H9 (cell line): Measurements from ENCODE around the gene LIN7C. TPM values are rescaled to one million over a fixed set of nuclear protein-coding genes. Genes with fewer than 3 reads are reported as not detected.
A peak's percentile ranks its signal among the peaks of the same experiment; 100 is the strongest.

ENCODE experiments used
- DNase-seq: peaks from one replicate; pipeline ENCODE4 v3.0.0-alpha.2; 2017
- H2AFZ ChIP-seq: one replicate; pipeline ENCODE4 v1.6.1; 2013; ENCODE audit warnings: mild to moderate bottlenecking, low read length, control low read depth, moderate library complexity
- H2AK5ac ChIP-seq: 2 replicates; pipeline ENCODE4 v1.6.1; 2013; ENCODE audit warnings: low read length, control low read depth, mixed read lengths; ENCODE audit not compliant: insufficient read length
- H2BK120ac ChIP-seq: one replicate; pipeline ENCODE4 v1.6.1; 2013; ENCODE audit warnings: low read depth, mild to moderate bottlenecking, low read length, control low read depth, inconsistent platforms; ENCODE audit not compliant: poor library complexity, severe bottlenecking
- H2BK12ac ChIP-seq: 2 replicates; pipeline ENCODE4 v1.6.1; 2013; ENCODE audit warnings: low read length, control low read depth, mixed read lengths, low read depth; ENCODE audit not compliant: insufficient read length
- H2BK15ac ChIP-seq: 2 replicates; pipeline ENCODE4 v1.6.1; 2013; ENCODE audit warnings: low read depth, low read length, control low read depth
- H2BK20ac ChIP-seq: one replicate; pipeline ENCODE4 v1.6.1; 2013; ENCODE audit warnings: low read depth, mild to moderate bottlenecking, low read length, control low read depth, inconsistent platforms; ENCODE audit not compliant: poor library complexity, severe bottlenecking
- H2BK5ac ChIP-seq: 2 replicates; pipeline ENCODE4 v1.6.1; 2013; ENCODE audit warnings: low read length, control low read depth, mixed read lengths; ENCODE audit not compliant: insufficient read length
- H3K14ac ChIP-seq: 2 replicates; pipeline ENCODE4 v1.6.1; 2013; ENCODE audit warnings: low read length, control low read depth; ENCODE audit not compliant: insufficient read depth
- H3K18ac ChIP-seq: 2 replicates; pipeline ENCODE4 v1.6.1; 2013; ENCODE audit warnings: low read depth, mild to moderate bottlenecking, mixed read lengths, low read length, control low read depth; ENCODE audit not compliant: insufficient read length
- H3K23ac ChIP-seq: 2 replicates; pipeline ENCODE4 v1.6.1; 2013; ENCODE audit warnings: low read length, control low read depth, mixed read lengths, low read depth; ENCODE audit not compliant: insufficient read length
- H3K23me2 ChIP-seq: 2 replicates; pipeline ENCODE4 v1.6.1; 2013; ENCODE audit warnings: low read depth, mild to moderate bottlenecking, mixed read lengths, low read length, control low read depth; ENCODE audit not compliant: insufficient read length, poor library complexity, severe bottlenecking
- H3K27ac ChIP-seq: 2 replicates; pipeline ENCODE4 v1.5.1; 2013; ENCODE audit warnings: low read length, control low read depth, mixed read lengths, low read depth; ENCODE audit not compliant: insufficient read length
- H3K27me3 ChIP-seq: 2 replicates; pipeline ENCODE4 v1.6.1; 2013; ENCODE audit warnings: low read length, control low read depth, inconsistent platforms; ENCODE audit not compliant: insufficient read depth
- H3K4ac ChIP-seq: 2 replicates; pipeline ENCODE4 v1.6.1; 2013; ENCODE audit warnings: low read depth, mild to moderate bottlenecking, control low read depth, inconsistent platforms, low read length, moderate library complexity
- H3K4me1 ChIP-seq: 2 replicates; pipeline ENCODE4 v1.6.1; 2013; ENCODE audit warnings: low read length, control low read depth, inconsistent platforms; ENCODE audit not compliant: insufficient read depth
- H3K4me2 ChIP-seq: 2 replicates; pipeline ENCODE4 v1.6.1; 2013; ENCODE audit warnings: low read length, control low read depth, mixed read lengths; ENCODE audit not compliant: insufficient read length, insufficient read depth
- H3K56ac ChIP-seq: 2 replicates; pipeline ENCODE4 v1.6.1; 2013; ENCODE audit warnings: low read depth, mild to moderate bottlenecking, mixed read lengths, low read length, control low read depth; ENCODE audit not compliant: insufficient read length
- H3K79me1 ChIP-seq: 2 replicates; pipeline ENCODE4 v1.6.1; 2013; ENCODE audit warnings: low read depth, mild to moderate bottlenecking, moderate library complexity, low read length, control low read depth, inconsistent platforms; ENCODE audit not compliant: insufficient read depth, poor library complexity, severe bottlenecking
- H3K79me2 ChIP-seq: 2 replicates; pipeline ENCODE4 v1.6.1; 2013; ENCODE audit warnings: low read length, control low read depth, inconsistent platforms; ENCODE audit not compliant: insufficient read depth
- H3K9ac ChIP-seq: 2 replicates; pipeline ENCODE4 v1.6.1; 2013; ENCODE audit warnings: low read length, control low read depth, mixed read lengths; ENCODE audit not compliant: insufficient read length; ENCODE audit errors: extremely low read depth
- H3K9me3 ChIP-seq: one replicate; pipeline ENCODE4 v1.6.1; 2013; ENCODE audit warnings: low read depth, low read length, inconsistent platforms; ENCODE audit not compliant: control insufficient read depth
- H3T11ph ChIP-seq: one replicate; pipeline ENCODE4 v1.6.1; 2013; ENCODE audit warnings: mild to moderate bottlenecking, low read length, control low read depth, inconsistent platforms
- H4K20me1 ChIP-seq: one replicate; pipeline ENCODE4 v1.6.1; 2013; ENCODE audit not compliant: control insufficient read depth, insufficient read length, insufficient read depth
- H4K5ac ChIP-seq: 2 replicates; pipeline ENCODE4 v1.6.1; 2013; ENCODE audit warnings: low read depth, mild to moderate bottlenecking, mixed read lengths, low read length, control low read depth; ENCODE audit not compliant: insufficient read length
- H4K8ac ChIP-seq: replicated peaks from 2 replicates; pipeline ENCODE4 v1.6.1; 2013; ENCODE audit warnings: low read length, control low read depth, mixed read lengths, low read depth; ENCODE audit not compliant: insufficient read length
- H4K91ac ChIP-seq: 2 replicates; pipeline ENCODE4 v1.6.1; 2013; ENCODE audit warnings: low read depth, mild to moderate bottlenecking, moderate library complexity, mixed read lengths, low read length, control low read depth; ENCODE audit not compliant: insufficient read length
- H3K27ac Mint-ChIP-seq, 3 experiments: 2 replicates in 2 of 3; 3 replicates in 1 of 3; pipeline ENCODE4 v1.8.0; 2020 to 2021; ENCODE audit warnings: mixed read lengths in 3 of 3, mild to moderate bottlenecking in 1 of 3, moderate library complexity in 1 of 3
- H3K27me3 Mint-ChIP-seq: 2 replicates; pipeline ENCODE4 v1.8.0; 2021; ENCODE audit warnings: low read depth, mild to moderate bottlenecking, moderate library complexity, mixed read lengths
- H3K36me3 Mint-ChIP-seq, 3 experiments: 2 replicates in 2 of 3; 3 replicates in 1 of 3; pipeline ENCODE4 v1.8.0; 2020 to 2021; ENCODE audit warnings: low read depth in 3 of 3, mixed read lengths in 3 of 3; ENCODE audit not compliant: insufficient read depth in 1 of 3
- H3K4me1 Mint-ChIP-seq, 2 experiments: 2 replicates each; pipeline ENCODE4 v1.8.0; 2020; ENCODE audit warnings: mixed read lengths in 2 of 2
- H3K4me3 Mint-ChIP-seq, 2 experiments: 2 replicates in 1 of 2; 3 replicates in 1 of 2; pipeline ENCODE4 v1.8.0; 2020 to 2021; ENCODE audit warnings: mild to moderate bottlenecking in 2 of 2, mixed read lengths in 2 of 2, moderate library complexity in 1 of 2
- H3K9me3 Mint-ChIP-seq, 2 experiments: 2 replicates in 1 of 2; 3 replicates in 1 of 2; pipeline ENCODE4 v1.8.0; 2020; ENCODE audit warnings: mild to moderate bottlenecking in 2 of 2, mixed read lengths in 2 of 2, moderate library complexity in 1 of 2
- CTCF ChIP-seq: fragments of 200-600 bp; sonication (generic); conservative IDR thresholded peaks from 3 replicates; pipeline ENCODE4 v1.8.0; 2021; ENCODE audit warnings: antibody characterized with exemption, mild to moderate bottlenecking
- total RNA-seq: library from RNA; stranded (reverse); gene quantifications from 2 replicates; pipeline ENCODE4 v1.2.1, GENCODE V29; 2021

Gene LIN7C
- total RNA-seq, 1 experiment from 2014 or later, result 40.0 TPM

GRCh38 chr11:27456795-27457329, 49.7 kb downstream of the LIN7C start:
- no peak for DNase-seq
- Histone ChIP-seq H4K8ac (no peak overlapping the region), H4K5ac (no peak overlapping the region), H2BK120ac (no peak overlapping the region), H3K56ac (no peak overlapping the region), H2AFZ (no peak overlapping the region), H3K23ac (no peak overlapping the region), H2AK5ac (no peak overlapping the region), H3K9ac (no peak overlapping the region), H3K27ac (no peak overlapping the region), H2BK20ac (no peak overlapping the region), H3K79me1 (peaks cover 15% of the 10 kb centered on the region), H3K9me3 (no peaks in the 10 kb centered on the region), H4K91ac (no peak overlapping the region), H3K4me1 (peaks cover 3% of the 10 kb centered on the region), H2BK15ac (no peak overlapping the region), H3K23me2 (no peaks in the 10 kb centered on the region), H2BK5ac (no peak overlapping the region), H3T11ph (no peak overlapping the region), H3K14ac (no peak overlapping the region), H3K4ac (no peak overlapping the region), H4K20me1 (no peaks in the 10 kb centered on the region), H3K79me2 (peaks cover 28% of the 10 kb centered on the region; the same call in 1 of the 2 replicates), H3K18ac (no peak overlapping the region), H3K4me2 (no peak overlapping the region), H2BK12ac (no peak overlapping the region), H3K27me3 (no peaks in the 10 kb centered on the region)
- Mint-ChIP-seq H3K27me3 (no peaks in the 10 kb centered on the region), H3K9me3 (peaks cover 19% of the 10 kb centered on the region in 2 experiments), H3K27ac (peak overlapping the region in 2 of 3 experiments; percentile 2 to 17; a peak in 2 of 7 replicates), H3K36me3 (peaks cover 19 to 62% (median 30%) of the 10 kb centered on the region in 3 experiments), H3K4me3 (no peak overlapping the region), H3K4me1 (peaks cover 72 to 85% of the 10 kb centered on the region in 2 experiments)
- no peak for TF ChIP-seq CTCF
